Measurements from ENCODE around the gene HBA1.
"Not testable (repeated sequence)": the region's sequence is repeated elsewhere in the genome, so short reads cannot be mapped to it uniquely, and the experiment has no call there.

Gene HBA1

GRCh38 chr16:203246-203645 lies 26.8 kb downstream of the HBA1 start:
- DNase-seq (ENCODE audit: low read depth): peak; percentile 80

GRCh38 chr16:204046-204445 lies 27.6 kb downstream of the HBA1 start:
- not testable (repeated sequence) for DNase-seq (ENCODE audit: low read depth)

GRCh38 chr16:209359-209758 lies 32.9 kb downstream of the HBA1 start:
- peak; percentile 44 for DNase-seq (ENCODE audit: low read depth)

GRCh38 chr16:211631-212180 lies 35.2 kb downstream of the HBA1 start:
- DNase-seq (ENCODE audit: low read depth): not testable (repeated sequence)

GRCh38 chr16:212999-213398 lies 36.5 kb downstream of the HBA1 start:
- DNase-seq (ENCODE audit: low read depth): peak; percentile 72

- DNase-seq (ENCODE audit: low read depth): no peak
Observed at GRCh38 chr16:220021-220420, 43.5 kb downstream of the HBA1 start.
